ENCODE data around the gene ANO2.

GRCh38 chr12:5624486-5625272, 320.4 kb downstream of the ANO2 start:
- TF ChIP-seq RAD21 (conservative IDR thresholded peaks at IDR 0.05) (no peak), SMC3 (conservative IDR thresholded peaks at IDR 0.05; ENCODE audit: poor library complexity) (no peak), POLR2AphosphoS5 (IDR thresholded peaks at IDR 0.05) (no peak), TAF1 (IDR thresholded peaks at IDR 0.05; ENCODE audit: low read depth) (no peak), EP300 (conservative IDR thresholded peaks at IDR 0.05; ENCODE audit: poor library complexity, severe bottlenecking) (no peak)
- TF ChIP-seq, protein P1, sequence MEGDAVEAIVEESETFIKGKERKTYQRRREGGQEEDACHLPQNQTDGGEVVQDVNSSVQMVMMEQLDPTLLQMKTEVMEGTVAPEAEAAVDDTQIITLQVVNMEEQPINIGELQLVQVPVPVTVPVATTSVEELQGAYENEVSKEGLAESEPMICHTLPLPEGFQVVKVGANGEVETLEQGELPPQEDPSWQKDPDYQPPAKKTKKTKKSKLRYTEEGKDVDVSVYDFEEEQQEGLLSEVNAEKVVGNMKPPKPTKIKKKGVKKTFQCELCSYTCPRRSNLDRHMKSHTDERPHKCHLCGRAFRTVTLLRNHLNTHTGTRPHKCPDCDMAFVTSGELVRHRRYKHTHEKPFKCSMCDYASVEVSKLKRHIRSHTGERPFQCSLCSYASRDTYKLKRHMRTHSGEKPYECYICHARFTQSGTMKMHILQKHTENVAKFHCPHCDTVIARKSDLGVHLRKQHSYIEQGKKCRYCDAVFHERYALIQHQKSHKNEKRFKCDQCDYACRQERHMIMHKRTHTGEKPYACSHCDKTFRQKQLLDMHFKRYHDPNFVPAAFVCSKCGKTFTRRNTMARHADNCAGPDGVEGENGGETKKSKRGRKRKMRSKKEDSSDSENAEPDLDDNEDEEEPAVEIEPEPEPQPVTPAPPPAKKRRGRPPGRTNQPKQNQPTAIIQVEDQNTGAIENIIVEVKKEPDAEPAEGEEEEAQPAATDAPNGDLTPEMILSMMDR (IDR thresholded peaks at IDR 0.05; ENCODE audit: poor library complexity, severe bottlenecking) = no peak

All from neural cell (in vitro differentiated cells).